Effector memory CD4-positive, alpha-beta T cell (primary cell): ENCODE measurements around the gene ELL2.

Experiments
- DNase-seq, 3 donors: peaks; one replicate each; pipeline ENCODE4 v3.0.0-alpha.2; 2020
- H3K27ac ChIP-seq: 2 replicates; pipeline ENCODE4 v1.7.0; 2013; ENCODE audit warnings: mild to moderate bottlenecking, low read length, moderate library complexity; ENCODE audit not compliant: insufficient read depth, poor library complexity, severe bottlenecking
- H3K27me3 ChIP-seq: replicated peaks from 2 replicates; pipeline ENCODE4 v1.7.0; 2013; ENCODE audit warnings: mild to moderate bottlenecking, low read length; ENCODE audit not compliant: insufficient read depth, control insufficient read depth, poor library complexity, severe bottlenecking
- H3K36me3 ChIP-seq: 2 replicates; pipeline ENCODE4 v1.7.0; 2013; ENCODE audit warnings: mild to moderate bottlenecking, low read length, moderate library complexity; ENCODE audit not compliant: control insufficient read depth, insufficient read depth
- H3K4me1 ChIP-seq: 2 replicates; pipeline ENCODE4 v1.7.0; 2013; ENCODE audit warnings: low read length, mild to moderate bottlenecking; ENCODE audit not compliant: control insufficient read depth, insufficient read depth, poor library complexity, severe bottlenecking
- H3K4me3 ChIP-seq: 2 replicates; pipeline ENCODE4 v1.7.0; 2013; ENCODE audit warnings: low read length, low read depth, mild to moderate bottlenecking; ENCODE audit not compliant: insufficient read depth, poor library complexity, severe bottlenecking
- H3K9me3 ChIP-seq: 2 replicates; pipeline ENCODE4 v1.7.0; 2013; ENCODE audit warnings: mild to moderate bottlenecking, low read length, moderate library complexity; ENCODE audit not compliant: control insufficient read depth

ELL2 gene

GRCh38 chr5:95901676-95902627 is 59.7 kb downstream of the ELL2 start:
- Histone ChIP-seq H3K27me3 (no peaks in the 10 kb centered on the region), H3K36me3 (peaks cover 5% of the 10 kb centered on the region), H3K9me3 (no peaks in the 10 kb centered on the region), H3K27ac (no peak overlapping the region), H3K4me3 (no peak overlapping the region), H3K4me1 (no peaks in the 10 kb centered on the region)
- no peak for DNase-seq

GRCh38 chr5:95900383-95900958 is 61.2 kb downstream of the ELL2 start:
- Histone ChIP-seq H3K4me1 (no peaks in the 10 kb centered on the region), H3K36me3 (peaks cover 5% of the 10 kb centered on the region), H3K9me3 (no peaks in the 10 kb centered on the region), H3K4me3 (no peak overlapping the region), H3K27me3 (no peaks in the 10 kb centered on the region), H3K27ac (no peak overlapping the region)
- DNase-seq = no peak

GRCh38 chr5:95899829-95900228 is 61.8 kb downstream of the ELL2 start:
- Histone ChIP-seq H3K27ac (no peak overlapping the region), H3K36me3 (peaks cover 5% of the 10 kb centered on the region), H3K4me3 (no peak overlapping the region), H3K4me1 (no peaks in the 10 kb centered on the region), H3K9me3 (no peaks in the 10 kb centered on the region), H3K27me3 (no peaks in the 10 kb centered on the region)
- no peak for DNase-seq

GRCh38 chr5:95899006-95899405 is 62.6 kb downstream of the ELL2 start:
- Histone ChIP-seq H3K4me1 (no peaks in the 10 kb centered on the region), H3K4me3 (no peak overlapping the region), H3K36me3 (peaks cover 8% of the 10 kb centered on the region), H3K27ac (no peak overlapping the region), H3K27me3 (no peaks in the 10 kb centered on the region), H3K9me3 (no peaks in the 10 kb centered on the region)
- no peak for DNase-seq

GRCh38 chr5:95895771-95896170 is 65.9 kb downstream of the ELL2 start:
- Histone ChIP-seq H3K27ac (no peak overlapping the region), H3K27me3 (no peaks in the 10 kb centered on the region), H3K4me1 (no peaks in the 10 kb centered on the region), H3K36me3 (peaks cover 8% of the 10 kb centered on the region), H3K4me3 (no peak overlapping the region), H3K9me3 (no peaks in the 10 kb centered on the region)
- DNase-seq = no peak

GRCh38 chr5:95895251-95895650 is 66.4 kb downstream of the ELL2 start:
- no peak for DNase-seq
- H3K36me3 ChIP-seq = peaks cover 8% of the 10 kb centered on the region

GRCh38 chr5:95892784-95893354 is 68.8 kb downstream of the ELL2 start:
- Histone ChIP-seq H3K4me3 (no peak overlapping the region), H3K9me3 (no peaks in the 10 kb centered on the region), H3K4me1 (no peaks in the 10 kb centered on the region), H3K27ac (no peak overlapping the region), H3K27me3 (no peaks in the 10 kb centered on the region), H3K36me3 (peaks cover 3% of the 10 kb centered on the region)
- no peak for DNase-seq

More at GRCh38 chr5:95895251-95895650, 66.4 kb downstream of the ELL2 start:
- Histone ChIP-seq H3K4me3 (no peak overlapping the region), H3K27ac (no peak overlapping the region), H3K27me3 (no peaks in the 10 kb centered on the region), H3K9me3 (no peaks in the 10 kb centered on the region), H3K4me1 (no peaks in the 10 kb centered on the region)

GRCh38 chr5:95891499-95891898 is 70.2 kb downstream of the ELL2 start:
- H3K4me1 ChIP-seq = no peaks in the 10 kb centered on the region
- H3K36me3 ChIP-seq = peaks cover 3% of the 10 kb centered on the region
- no peak for DNase-seq
- no peak overlapping the region for H3K27ac ChIP-seq
- no peaks in the 10 kb centered on the region for H3K27me3 ChIP-seq
- H3K4me3 ChIP-seq = no peak overlapping the region
- H3K9me3 ChIP-seq = no peaks in the 10 kb centered on the region

GRCh38 chr5:95889076-95889475 is 72.6 kb downstream of the ELL2 start:
- DNase-seq = no peak
- Histone ChIP-seq H3K9me3 (no peaks in the 10 kb centered on the region), H3K27ac (no peak overlapping the region), H3K4me1 (no peaks in the 10 kb centered on the region), H3K36me3 (no peaks in the 10 kb centered on the region), H3K27me3 (no peaks in the 10 kb centered on the region), H3K4me3 (no peak overlapping the region)

GRCh38 chr5:95887977-95888376 is 73.7 kb downstream of the ELL2 start:
- H3K4me1 ChIP-seq = no peaks in the 10 kb centered on the region
- DNase-seq = no peak
- no peaks in the 10 kb centered on the region for H3K9me3 ChIP-seq
- no peak overlapping the region for H3K27ac ChIP-seq
- no peak overlapping the region for H3K4me3 ChIP-seq
- no peaks in the 10 kb centered on the region for H3K27me3 ChIP-seq
- H3K36me3 ChIP-seq = no peaks in the 10 kb centered on the region
